GM18867 (cell line): ENCODE results near the gene ABTB1.
"Not testable (repeated sequence)": the region's sequence is repeated elsewhere in the genome, so short reads cannot be mapped to it uniquely, and the experiment has no call there.

ENCODE experiments used
- ATAC-seq: cut with Tn5 transposase; IDR thresholded peaks from one replicate; pipeline ENCODE4 v1.9.1; 2021; ENCODE audit warnings: mild to moderate bottlenecking, moderate library complexity; ENCODE audit not compliant: unreplicated experiment

ABTB1 gene

GRCh38 chr3:127647845-127648204 is 24.9 kb upstream of the ABTB1 start:
- ATAC-seq: no peak

GRCh38 chr3:127650236-127650635 is 22.5 kb upstream of the ABTB1 start:
- ATAC-seq: no peak

GRCh38 chr3:127651516-127652172 is 21.1 kb upstream of the ABTB1 start:
- ATAC-seq: no peak

GRCh38 chr3:127652246-127652995 is 20.3 kb upstream of the ABTB1 start:
- no peak for ATAC-seq

- no peak for ATAC-seq
Measured at GRCh38 chr3:127654374-127654773, 18.4 kb upstream of the ABTB1 start.

- not testable (repeated sequence) for ATAC-seq
Measured at GRCh38 chr3:127654993-127655392, 17.8 kb upstream of the ABTB1 start.

- ATAC-seq: no peak
Measured at GRCh38 chr3:127655641-127656040, 17.1 kb upstream of the ABTB1 start.

GRCh38 chr3:127656906-127657305 is 15.8 kb upstream of the ABTB1 start:
- no peak for ATAC-seq

GRCh38 chr3:127658234-127658633 is 14.5 kb upstream of the ABTB1 start:
- ATAC-seq: no peak

GRCh38 chr3:127660621-127661251 is 12.0 kb upstream of the ABTB1 start:
- ATAC-seq: no peak

GRCh38 chr3:127661600-127661999 is 11.2 kb upstream of the ABTB1 start:
- no peak for ATAC-seq

- ATAC-seq: no peak
Measured at GRCh38 chr3:127662001-127662469, 10.7 kb upstream of the ABTB1 start.

GRCh38 chr3:127663151-127663550 is 9.6 kb upstream of the ABTB1 start:
- no peak for ATAC-seq

- no peak for ATAC-seq
Measured at GRCh38 chr3:127665165-127665564, 7.6 kb upstream of the ABTB1 start.

GRCh38 chr3:127665586-127665985 is 7.2 kb upstream of the ABTB1 start:
- no peak for ATAC-seq

GRCh38 chr3:127666676-127667075 is 6.1 kb upstream of the ABTB1 start:
- no peak for ATAC-seq

GRCh38 chr3:127667119-127667681 is 5.6 kb upstream of the ABTB1 start:
- ATAC-seq: no peak

GRCh38 chr3:127668906-127669305 is 3.8 kb upstream of the ABTB1 start:
- ATAC-seq: no peak

- ATAC-seq: no peak
Measured at GRCh38 chr3:127669541-127670228, 3.1 kb upstream of the ABTB1 start.

GRCh38 chr3:127670229-127670559 is 2.6 kb upstream of the ABTB1 start:
- ATAC-seq: no peak
